H9 (cell line): ENCODE data around the gene PIGS. TPM values are rescaled to one million over a fixed set of nuclear protein-coding genes. Genes with fewer than 3 reads are reported as not detected.

Source experiments
- DNase-seq: peaks from one replicate; pipeline ENCODE4 v3.0.0-alpha.2; 2017
- H2AFZ ChIP-seq: one replicate; pipeline ENCODE4 v1.6.1; 2013; ENCODE audit warnings: mild to moderate bottlenecking, low read length, control low read depth, moderate library complexity
- H2AK5ac ChIP-seq: 2 replicates; pipeline ENCODE4 v1.6.1; 2013; ENCODE audit warnings: low read length, control low read depth, mixed read lengths; ENCODE audit not compliant: insufficient read length
- H2BK120ac ChIP-seq: one replicate; pipeline ENCODE4 v1.6.1; 2013; ENCODE audit warnings: low read depth, mild to moderate bottlenecking, low read length, control low read depth, inconsistent platforms; ENCODE audit not compliant: poor library complexity, severe bottlenecking
- H2BK12ac ChIP-seq: 2 replicates; pipeline ENCODE4 v1.6.1; 2013; ENCODE audit warnings: low read length, control low read depth, mixed read lengths, low read depth; ENCODE audit not compliant: insufficient read length
- H2BK15ac ChIP-seq: 2 replicates; pipeline ENCODE4 v1.6.1; 2013; ENCODE audit warnings: low read depth, low read length, control low read depth
- H2BK20ac ChIP-seq: one replicate; pipeline ENCODE4 v1.6.1; 2013; ENCODE audit warnings: low read depth, mild to moderate bottlenecking, low read length, control low read depth, inconsistent platforms; ENCODE audit not compliant: poor library complexity, severe bottlenecking
- H2BK5ac ChIP-seq: 2 replicates; pipeline ENCODE4 v1.6.1; 2013; ENCODE audit warnings: low read length, control low read depth, mixed read lengths; ENCODE audit not compliant: insufficient read length
- H3K14ac ChIP-seq: 2 replicates; pipeline ENCODE4 v1.6.1; 2013; ENCODE audit warnings: low read length, control low read depth; ENCODE audit not compliant: insufficient read depth
- H3K18ac ChIP-seq: 2 replicates; pipeline ENCODE4 v1.6.1; 2013; ENCODE audit warnings: low read depth, mild to moderate bottlenecking, mixed read lengths, low read length, control low read depth; ENCODE audit not compliant: insufficient read length
- H3K23ac ChIP-seq: 2 replicates; pipeline ENCODE4 v1.6.1; 2013; ENCODE audit warnings: low read length, control low read depth, mixed read lengths, low read depth; ENCODE audit not compliant: insufficient read length
- H3K23me2 ChIP-seq: 2 replicates; pipeline ENCODE4 v1.6.1; 2013; ENCODE audit warnings: low read depth, mild to moderate bottlenecking, mixed read lengths, low read length, control low read depth; ENCODE audit not compliant: insufficient read length, poor library complexity, severe bottlenecking
- H3K27ac ChIP-seq: 2 replicates; pipeline ENCODE4 v1.5.1; 2013; ENCODE audit warnings: low read length, control low read depth, mixed read lengths, low read depth; ENCODE audit not compliant: insufficient read length
- H3K27me3 ChIP-seq: 2 replicates; pipeline ENCODE4 v1.6.1; 2013; ENCODE audit warnings: low read length, control low read depth, inconsistent platforms; ENCODE audit not compliant: insufficient read depth
- H3K4ac ChIP-seq: 2 replicates; pipeline ENCODE4 v1.6.1; 2013; ENCODE audit warnings: low read depth, mild to moderate bottlenecking, control low read depth, inconsistent platforms, low read length, moderate library complexity
- H3K4me1 ChIP-seq: 2 replicates; pipeline ENCODE4 v1.6.1; 2013; ENCODE audit warnings: low read length, control low read depth, inconsistent platforms; ENCODE audit not compliant: insufficient read depth
- H3K4me2 ChIP-seq: 2 replicates; pipeline ENCODE4 v1.6.1; 2013; ENCODE audit warnings: low read length, control low read depth, mixed read lengths; ENCODE audit not compliant: insufficient read length, insufficient read depth
- H3K56ac ChIP-seq: 2 replicates; pipeline ENCODE4 v1.6.1; 2013; ENCODE audit warnings: low read depth, mild to moderate bottlenecking, mixed read lengths, low read length, control low read depth; ENCODE audit not compliant: insufficient read length
- H3K79me1 ChIP-seq: 2 replicates; pipeline ENCODE4 v1.6.1; 2013; ENCODE audit warnings: low read depth, mild to moderate bottlenecking, moderate library complexity, low read length, control low read depth, inconsistent platforms; ENCODE audit not compliant: insufficient read depth, poor library complexity, severe bottlenecking
- H3K79me2 ChIP-seq: 2 replicates; pipeline ENCODE4 v1.6.1; 2013; ENCODE audit warnings: low read length, control low read depth, inconsistent platforms; ENCODE audit not compliant: insufficient read depth
- H3K9ac ChIP-seq: 2 replicates; pipeline ENCODE4 v1.6.1; 2013; ENCODE audit warnings: low read length, control low read depth, mixed read lengths; ENCODE audit not compliant: insufficient read length; ENCODE audit errors: extremely low read depth
- H3K9me3 ChIP-seq: one replicate; pipeline ENCODE4 v1.6.1; 2013; ENCODE audit warnings: low read depth, low read length, inconsistent platforms; ENCODE audit not compliant: control insufficient read depth
- H3T11ph ChIP-seq: one replicate; pipeline ENCODE4 v1.6.1; 2013; ENCODE audit warnings: mild to moderate bottlenecking, low read length, control low read depth, inconsistent platforms
- H4K20me1 ChIP-seq: one replicate; pipeline ENCODE4 v1.6.1; 2013; ENCODE audit not compliant: control insufficient read depth, insufficient read length, insufficient read depth
- H4K5ac ChIP-seq: 2 replicates; pipeline ENCODE4 v1.6.1; 2013; ENCODE audit warnings: low read depth, mild to moderate bottlenecking, mixed read lengths, low read length, control low read depth; ENCODE audit not compliant: insufficient read length
- H4K8ac ChIP-seq: replicated peaks from 2 replicates; pipeline ENCODE4 v1.6.1; 2013; ENCODE audit warnings: low read length, control low read depth, mixed read lengths, low read depth; ENCODE audit not compliant: insufficient read length
- H4K91ac ChIP-seq: 2 replicates; pipeline ENCODE4 v1.6.1; 2013; ENCODE audit warnings: low read depth, mild to moderate bottlenecking, moderate library complexity, mixed read lengths, low read length, control low read depth; ENCODE audit not compliant: insufficient read length
- H3K27ac Mint-ChIP-seq, 3 experiments: 2 replicates in 2 of 3; 3 replicates in 1 of 3; pipeline ENCODE4 v1.8.0; 2020 to 2021; ENCODE audit warnings: mixed read lengths in 3 of 3, mild to moderate bottlenecking in 1 of 3, moderate library complexity in 1 of 3
- H3K27me3 Mint-ChIP-seq: 2 replicates; pipeline ENCODE4 v1.8.0; 2021; ENCODE audit warnings: low read depth, mild to moderate bottlenecking, moderate library complexity, mixed read lengths
- H3K36me3 Mint-ChIP-seq, 3 experiments: 2 replicates in 2 of 3; 3 replicates in 1 of 3; pipeline ENCODE4 v1.8.0; 2020 to 2021; ENCODE audit warnings: low read depth in 3 of 3, mixed read lengths in 3 of 3; ENCODE audit not compliant: insufficient read depth in 1 of 3
- H3K4me1 Mint-ChIP-seq, 2 experiments: 2 replicates each; pipeline ENCODE4 v1.8.0; 2020; ENCODE audit warnings: mixed read lengths in 2 of 2
- H3K4me3 Mint-ChIP-seq, 2 experiments: 2 replicates in 1 of 2; 3 replicates in 1 of 2; pipeline ENCODE4 v1.8.0; 2020 to 2021; ENCODE audit warnings: mild to moderate bottlenecking in 2 of 2, mixed read lengths in 2 of 2, moderate library complexity in 1 of 2
- H3K9me3 Mint-ChIP-seq, 2 experiments: 2 replicates in 1 of 2; 3 replicates in 1 of 2; pipeline ENCODE4 v1.8.0; 2020; ENCODE audit warnings: mild to moderate bottlenecking in 2 of 2, mixed read lengths in 2 of 2, moderate library complexity in 1 of 2
- CTCF ChIP-seq: fragments of 200-600 bp; sonication (generic); conservative IDR thresholded peaks from 3 replicates; pipeline ENCODE4 v1.8.0; 2021; ENCODE audit warnings: antibody characterized with exemption, mild to moderate bottlenecking
- WGBS: extraction: QIAGEN DNeasy Blood & Tissue Kit; methylation state at CpG from one replicate; pipeline ENCODE4 v1.1.7; 2013; ENCODE audit warnings: missing lambda C conversion rate, low lambda C conversion rate, mixed read lengths; ENCODE audit not compliant: insufficient read length; ENCODE audit errors: extremely low coverage; 5-methylcytosine and 5-hydroxymethylcytosine counted together
- total RNA-seq: library from RNA; stranded (reverse); gene quantifications from 2 replicates; pipeline ENCODE4 v1.2.1, GENCODE V29; 2021

The PIGS gene
- total RNA-seq, 1 experiment from 2014 or later = 45.8 TPM

DNA sequence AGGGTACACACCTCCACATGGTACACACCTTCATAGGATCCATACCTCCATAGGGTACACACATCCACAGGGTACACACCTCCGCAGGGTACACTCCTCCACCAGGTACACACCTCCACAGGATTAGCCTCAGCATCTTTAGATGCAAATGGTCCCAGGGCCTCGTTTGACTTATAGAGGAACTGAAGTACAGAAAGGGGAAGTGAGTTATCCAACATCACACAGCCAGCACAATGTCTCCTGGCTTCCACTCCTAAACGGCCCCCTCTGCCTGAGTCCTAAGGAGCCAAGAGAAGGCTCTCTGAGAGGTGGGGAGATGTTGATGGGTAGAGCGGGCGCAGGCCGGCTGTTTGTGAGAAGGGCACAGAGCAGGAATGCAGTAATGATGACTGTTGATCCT lies 53.2 kb downstream of the PIGS start:
- Histone ChIP-seq H3K23ac (no peak overlapping the region), H2BK15ac (no peak overlapping the region), H4K20me1 (no peaks in the 10 kb centered on the region), H3K14ac (no peak overlapping the region), H2BK20ac (no peak overlapping the region), H2BK120ac (no peak overlapping the region), H3K56ac (no peak overlapping the region), H2AFZ (no peak overlapping the region), H3T11ph (no peak overlapping the region), H3K23me2 (no peaks in the 10 kb centered on the region), H3K4ac (no peak overlapping the region), H3K27me3 (no peaks in the 10 kb centered on the region), H4K8ac (no peak overlapping the region), H3K18ac (no peak overlapping the region), H2BK5ac (no peak overlapping the region), H3K27ac (no peak overlapping the region), H4K91ac (no peak overlapping the region), H3K9ac (no peak overlapping the region), H2AK5ac (no peak overlapping the region), H2BK12ac (no peak overlapping the region), H3K9me3 (no peaks in the 10 kb centered on the region), H3K4me2 (no peak overlapping the region), H3K79me1 (no peaks in the 10 kb centered on the region), H4K5ac (no peak overlapping the region), H3K79me2 (no peaks in the 10 kb centered on the region), H3K4me1 (no peaks in the 10 kb centered on the region)
- H3K4me1 Mint-ChIP-seq = peaks cover 6 to 15% of the 10 kb centered on the region in 2 experiments; a peak in 3 of 4 replicates
- no peak for TF ChIP-seq CTCF
- WGBS = no CpG with 5 or more reads among the region's 6 CpGs
- DNase-seq = no peak
- H3K27ac Mint-ChIP-seq = no peak overlapping the region
- no peak overlapping the region for H3K4me3 Mint-ChIP-seq
- no peaks in the 10 kb centered on the region for H3K36me3 Mint-ChIP-seq
- peaks cover 2 to 5% of the 10 kb centered on the region in 2 experiments; a peak in 2 of 5 replicates for H3K9me3 Mint-ChIP-seq
- peaks cover 21% of the 10 kb centered on the region for H3K27me3 Mint-ChIP-seq
